Raji (cell line): ENCODE data around the gene SEC16B.

ENCODE experiments used
- POLR2A ChIP-seq: IDR thresholded peaks from 2 replicates; pipeline ENCODE4 v1.6.1; 2011; ENCODE audit warnings: low read depth, low read length, control low read depth; ENCODE audit not compliant: insufficient read depth

The SEC16B gene

DNA sequence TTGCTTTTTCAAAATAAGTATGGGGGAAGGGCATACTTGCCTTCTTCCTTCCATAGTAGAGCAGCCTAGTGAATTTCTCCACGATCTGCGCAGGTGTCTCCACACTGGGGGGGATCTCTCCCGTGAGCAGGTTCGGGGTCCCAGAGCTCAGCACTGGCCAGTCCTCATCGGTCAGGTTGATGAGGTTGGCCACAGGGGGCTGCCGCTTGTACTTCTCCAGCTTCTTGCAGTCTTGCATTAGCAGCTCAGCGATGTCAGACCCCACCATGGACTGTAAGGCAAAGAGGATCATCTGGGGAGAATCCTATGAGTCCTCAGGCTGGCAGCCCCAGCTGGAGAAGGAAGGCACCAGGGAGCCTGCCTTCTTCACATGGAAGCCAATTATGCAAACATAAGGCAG is 11.8 kb downstream of the SEC16B start:
- no peak for TF ChIP-seq POLR2A

DNA sequence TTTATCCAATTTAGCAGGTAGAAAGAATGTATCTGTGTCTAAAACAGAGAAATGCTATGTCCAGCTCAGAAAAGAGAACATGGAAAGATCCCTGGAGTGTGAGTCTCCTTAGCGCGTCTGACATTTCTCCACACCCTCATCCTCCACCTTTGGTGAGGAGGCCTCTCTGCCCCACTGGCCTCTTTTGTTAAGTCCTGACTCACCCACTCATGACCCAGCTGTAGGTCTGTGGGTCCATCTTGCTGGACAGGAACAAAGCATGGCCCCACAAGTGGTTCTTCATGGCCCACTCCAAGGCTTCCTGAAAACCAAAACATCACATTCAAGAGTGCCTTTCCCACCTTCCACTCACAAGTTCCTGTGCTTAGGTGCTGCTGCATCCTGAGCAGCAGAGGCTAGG is 15.8 kb downstream of the SEC16B start:
- TF ChIP-seq POLR2A, result no peak

DNA sequence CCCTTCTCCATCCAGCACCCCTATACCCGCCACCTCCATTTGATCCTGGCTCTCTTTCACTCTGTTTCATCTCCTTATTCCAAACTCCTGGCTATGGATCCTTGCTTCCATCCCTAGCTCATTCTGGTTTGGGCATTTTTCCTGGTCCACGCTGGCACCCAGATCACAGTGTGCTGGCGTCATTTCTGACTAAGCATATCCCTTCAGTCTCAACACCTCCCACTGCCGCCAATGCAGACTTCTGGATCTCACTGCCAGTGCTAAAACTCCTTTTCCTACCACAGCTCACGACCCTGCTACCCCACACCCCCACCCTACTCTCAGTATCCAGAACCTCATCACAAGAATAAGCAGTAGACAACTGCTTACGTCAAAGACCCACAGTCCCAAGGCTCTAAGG is 16.3 kb downstream of the SEC16B start:
- no peak for TF ChIP-seq POLR2A

DNA sequence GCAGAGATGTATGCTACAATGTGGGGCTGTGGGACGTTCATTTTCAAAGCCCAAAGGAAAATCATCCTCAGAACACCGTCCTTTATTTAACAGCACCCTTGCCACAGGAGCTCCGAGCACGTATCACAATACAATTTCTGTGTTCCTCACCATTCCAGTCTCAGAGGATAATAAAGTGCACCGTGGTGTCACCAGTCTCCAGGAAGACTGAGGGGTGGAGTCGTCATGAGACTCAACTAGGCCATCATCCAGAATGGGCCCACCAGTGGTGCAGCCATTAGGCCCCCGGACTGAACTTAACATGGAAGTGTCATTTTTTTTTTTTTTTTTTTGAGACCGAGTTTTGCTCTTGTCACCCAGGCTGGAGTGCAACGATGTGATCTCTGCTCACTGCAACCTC is 17.2 kb downstream of the SEC16B start:
- no peak for TF ChIP-seq POLR2A

DNA sequence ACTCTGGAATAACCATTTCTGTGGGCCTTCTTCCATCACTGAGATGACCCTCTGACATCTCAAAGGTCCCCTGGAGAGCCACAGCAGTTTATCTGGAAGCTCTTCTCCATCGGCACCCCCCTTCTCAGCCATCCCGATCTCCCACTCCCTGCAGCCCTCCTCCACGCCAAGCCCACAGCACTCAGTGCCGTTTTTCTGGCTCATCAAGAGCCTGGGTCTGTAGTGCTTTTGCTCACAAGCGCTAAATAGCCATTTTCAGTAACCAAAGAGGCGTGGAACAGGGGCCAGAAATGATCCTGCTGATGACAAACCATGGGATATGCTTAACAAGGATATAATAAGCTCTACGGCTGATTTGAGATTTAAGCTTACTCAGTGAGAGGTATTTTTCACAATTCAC is 17.6 kb downstream of the SEC16B start:
- TF ChIP-seq POLR2A, result no peak

DNA sequence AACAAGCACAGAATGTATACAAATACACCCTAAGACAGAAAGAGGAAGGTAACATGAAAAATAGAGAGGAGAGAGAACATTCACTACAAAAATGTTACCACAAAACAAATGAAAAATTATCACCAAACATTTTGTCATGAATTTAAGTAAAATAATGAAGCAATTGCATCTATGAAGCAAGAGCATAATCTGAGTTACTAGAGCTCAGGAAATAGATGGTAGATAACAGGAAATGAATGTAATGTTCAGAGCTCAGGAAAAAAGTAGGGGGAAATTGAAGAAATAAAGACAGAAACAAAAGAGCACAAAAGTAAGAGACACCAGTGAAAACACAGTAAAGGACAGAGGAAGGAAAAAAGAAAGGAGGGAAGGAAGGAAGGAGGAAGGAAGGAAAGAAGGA is 19.4 kb downstream of the SEC16B start:
- TF ChIP-seq POLR2A, result no peak

DNA sequence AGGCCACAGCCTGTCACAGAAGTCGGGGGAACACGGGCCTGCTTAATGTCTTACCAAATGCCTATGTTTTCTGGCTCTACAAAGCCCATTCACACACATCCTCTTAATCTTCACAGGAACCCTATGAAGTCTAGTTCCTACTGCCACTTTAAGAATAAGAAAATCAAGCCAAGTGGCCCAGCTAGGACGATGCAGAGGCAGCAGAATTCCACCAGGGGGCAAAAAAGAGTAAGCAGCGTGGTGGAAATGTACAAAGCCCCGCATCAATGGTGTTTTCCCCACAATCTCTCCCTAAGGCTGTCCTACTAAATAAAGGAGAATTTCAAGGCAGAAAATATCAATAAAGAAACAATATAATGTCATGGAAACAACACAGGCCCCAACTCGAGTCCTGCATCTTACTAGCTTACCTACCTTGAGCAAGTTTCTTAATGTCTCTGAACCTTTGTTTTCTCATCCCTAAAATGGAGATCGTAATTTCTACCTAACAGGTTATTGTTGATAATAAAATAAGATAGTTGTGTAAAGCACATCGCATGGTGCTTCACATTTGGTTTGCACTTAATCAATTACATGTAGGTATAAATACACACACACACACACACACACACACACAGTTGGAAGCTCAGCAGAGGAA is 21.4 kb downstream of the SEC16B start:
- no peak for TF ChIP-seq POLR2A

DNA sequence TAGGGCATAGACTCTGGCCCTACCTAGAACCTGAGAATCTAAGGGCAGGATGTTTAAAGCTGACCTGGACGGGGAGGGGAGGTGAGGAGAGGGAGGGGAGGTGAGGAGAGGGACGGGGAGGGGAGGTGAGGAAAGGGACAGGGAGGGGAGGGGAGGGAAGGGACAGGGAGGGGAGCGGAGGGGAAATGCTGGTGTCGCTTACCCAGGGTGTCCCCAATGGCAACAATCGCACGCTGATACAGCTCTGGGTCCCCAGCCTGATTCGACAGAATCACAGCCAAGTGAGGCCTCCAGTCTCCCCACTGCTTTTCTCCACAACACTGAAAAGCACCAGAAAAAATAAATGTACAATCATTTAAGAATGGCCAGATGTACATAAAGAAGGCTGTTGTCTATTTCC is 22.2 kb downstream of the SEC16B start:
- TF ChIP-seq POLR2A, result no peak

DNA sequence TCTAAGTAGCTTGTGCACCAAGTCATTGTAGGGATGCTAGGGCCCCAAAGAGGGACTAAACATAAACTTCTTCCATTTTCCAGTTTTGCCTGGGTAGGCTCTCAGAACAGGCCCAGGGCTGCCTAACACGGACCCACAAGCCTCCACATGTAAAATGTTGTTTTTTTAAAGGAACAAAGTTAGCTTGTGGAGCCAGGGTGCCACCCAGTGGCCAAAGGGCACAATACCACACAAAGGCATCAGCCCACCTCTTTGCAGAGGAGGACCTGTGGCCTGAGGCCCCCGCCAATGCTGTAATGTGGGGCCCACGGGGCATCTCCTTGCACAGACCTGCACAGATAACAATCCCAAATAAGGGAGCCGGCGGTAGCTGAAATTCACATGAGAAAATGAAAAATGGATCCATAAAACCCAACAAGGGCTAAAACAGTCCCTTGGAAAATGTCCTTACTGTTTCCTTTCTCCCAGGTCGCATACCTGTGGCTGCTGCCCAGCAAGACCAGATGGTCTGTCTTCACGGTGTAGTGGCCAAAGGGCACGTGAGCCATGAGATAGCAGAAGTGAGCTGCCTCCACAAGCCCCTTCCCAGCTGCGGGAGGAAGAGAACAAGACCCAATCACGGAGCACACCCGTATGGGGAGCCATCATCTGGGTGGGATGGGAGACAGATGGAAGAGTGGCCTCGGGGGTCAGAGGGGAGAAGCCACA is 23.8 kb downstream of the SEC16B start:
- no peak for TF ChIP-seq POLR2A

DNA sequence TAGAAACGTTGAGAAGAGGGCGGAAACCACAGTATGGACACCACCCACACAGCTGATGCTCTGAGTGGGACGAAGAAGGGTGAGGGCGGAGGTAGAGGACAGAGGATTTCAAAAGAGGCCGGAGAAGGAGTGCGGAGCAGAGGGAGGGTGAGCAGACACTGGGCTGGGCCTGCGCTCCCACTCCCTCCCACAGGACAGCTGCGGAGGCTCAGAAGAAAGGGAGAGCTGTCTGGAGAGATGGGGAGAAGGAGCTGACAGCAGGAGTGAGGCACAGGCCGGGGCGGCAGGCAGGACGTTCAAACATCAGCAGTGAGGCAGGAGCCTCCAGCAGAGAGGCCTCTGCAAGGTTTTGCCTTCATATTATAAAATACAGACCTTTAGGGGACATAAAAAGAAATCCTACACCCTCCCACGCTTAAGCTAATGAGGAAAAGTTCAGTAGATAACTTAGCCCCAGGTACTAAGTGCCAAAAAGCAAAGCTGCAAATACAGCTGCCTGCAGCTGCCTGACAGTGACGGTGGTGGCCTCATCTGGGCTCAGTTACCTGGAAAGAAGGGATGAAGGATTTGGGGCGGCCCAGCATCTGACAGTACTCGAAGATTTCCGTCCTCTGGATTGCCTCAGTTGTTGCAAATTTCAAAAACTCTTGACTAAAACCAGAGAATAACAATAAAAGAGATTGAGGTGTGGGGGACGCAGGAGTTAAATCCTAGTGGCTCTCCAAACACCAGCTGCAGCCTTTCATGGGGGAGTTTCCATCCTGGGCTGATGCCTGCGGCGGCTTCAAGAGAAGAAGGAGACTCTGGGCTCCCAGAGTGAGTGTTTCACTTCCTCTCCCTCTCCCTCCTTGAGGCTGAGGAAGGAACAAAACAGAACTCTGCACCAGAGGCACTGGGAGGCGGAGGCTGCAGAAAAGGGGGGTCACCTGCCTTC is 25.6 kb downstream of the SEC16B start:
- no peak for TF ChIP-seq POLR2A

DNA sequence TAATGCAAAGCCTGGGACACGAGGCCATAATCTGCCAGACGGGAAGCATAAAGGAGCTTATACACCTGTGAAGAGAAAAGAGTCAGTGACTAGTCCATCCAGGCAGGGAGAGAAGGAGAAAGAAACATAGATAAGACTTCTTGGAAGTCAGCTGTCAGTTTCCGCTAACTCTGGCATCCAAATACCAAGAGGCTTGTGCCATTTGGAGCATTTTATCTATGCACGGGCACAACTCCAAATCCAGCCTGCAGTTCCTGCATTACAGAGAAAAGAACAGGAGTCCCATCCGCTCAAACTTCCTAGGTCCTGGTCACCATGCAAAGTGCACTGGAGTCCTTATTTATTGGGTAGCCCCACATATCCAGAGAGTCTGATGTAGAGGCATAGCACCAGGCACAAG is 27.9 kb downstream of the SEC16B start:
- TF ChIP-seq POLR2A, result no peak

DNA sequence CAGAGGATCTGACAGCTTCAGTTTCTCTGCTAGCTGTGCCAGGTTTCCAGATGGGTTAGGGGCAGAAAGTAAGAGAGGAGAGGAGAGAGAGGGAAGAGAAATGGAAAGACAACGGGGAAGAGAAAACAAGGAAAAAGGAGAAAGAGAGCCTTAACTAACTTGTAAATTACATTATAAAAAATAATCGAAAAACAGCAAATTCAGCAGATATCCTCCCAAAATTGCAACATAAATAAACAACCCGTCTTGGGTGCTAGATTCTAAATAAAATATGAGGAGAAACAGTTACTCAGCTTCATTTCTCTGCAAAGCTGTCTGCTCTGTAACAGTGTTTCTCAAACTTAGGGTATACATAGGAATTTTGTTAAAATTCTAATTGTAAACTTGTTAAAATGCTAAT is 29.2 kb downstream of the SEC16B start:
- TF ChIP-seq POLR2A, result no peak

DNA sequence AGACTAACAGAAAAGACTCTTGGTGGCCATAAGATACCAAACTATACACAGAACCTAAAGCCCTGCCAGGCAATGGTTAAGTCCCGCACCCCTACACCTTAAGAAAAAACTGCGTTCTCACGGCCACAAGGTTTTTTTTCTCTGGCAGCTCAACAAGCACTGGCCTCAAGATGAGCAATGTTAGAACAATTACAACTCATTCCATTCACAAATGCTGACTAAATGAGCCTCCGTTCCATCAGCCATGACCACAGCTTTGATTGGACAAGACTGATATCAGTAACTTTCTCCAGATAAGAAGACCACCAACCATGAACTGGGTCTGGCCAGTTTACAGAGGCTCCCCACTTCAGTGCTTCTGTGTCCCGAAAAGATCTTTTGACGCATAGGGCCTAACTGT is 31.9 kb downstream of the SEC16B start:
- no peak for TF ChIP-seq POLR2A

DNA sequence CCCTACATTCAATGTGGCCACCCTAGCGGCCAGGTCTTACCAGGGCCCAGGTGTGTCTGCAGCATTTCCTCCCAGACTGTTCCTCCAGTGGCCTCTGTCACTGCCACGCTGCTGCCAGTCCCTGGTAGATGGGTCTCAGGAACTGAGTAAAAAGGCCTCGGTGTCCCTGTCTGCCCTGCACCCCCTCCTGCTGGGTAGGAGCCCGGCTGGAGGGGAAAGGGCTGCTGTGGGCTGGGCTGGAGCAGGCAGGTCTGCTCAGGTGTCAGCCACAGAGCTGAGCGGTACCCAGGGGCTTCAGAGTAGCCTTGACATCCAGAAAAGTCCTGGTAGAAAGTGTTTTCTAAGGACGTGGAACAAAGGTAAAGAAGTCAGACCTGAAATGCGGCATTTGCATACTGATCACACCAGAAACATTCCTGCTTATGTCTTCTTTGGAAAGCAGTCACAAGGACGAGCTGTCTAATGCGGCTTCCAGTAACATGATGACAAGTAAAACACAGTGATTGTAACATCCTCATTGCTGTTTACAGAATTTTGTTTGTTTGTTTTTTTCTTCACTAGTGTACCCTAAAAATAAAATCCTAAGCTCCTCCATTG is 32.6 kb downstream of the SEC16B start:
- no peak for TF ChIP-seq POLR2A

DNA sequence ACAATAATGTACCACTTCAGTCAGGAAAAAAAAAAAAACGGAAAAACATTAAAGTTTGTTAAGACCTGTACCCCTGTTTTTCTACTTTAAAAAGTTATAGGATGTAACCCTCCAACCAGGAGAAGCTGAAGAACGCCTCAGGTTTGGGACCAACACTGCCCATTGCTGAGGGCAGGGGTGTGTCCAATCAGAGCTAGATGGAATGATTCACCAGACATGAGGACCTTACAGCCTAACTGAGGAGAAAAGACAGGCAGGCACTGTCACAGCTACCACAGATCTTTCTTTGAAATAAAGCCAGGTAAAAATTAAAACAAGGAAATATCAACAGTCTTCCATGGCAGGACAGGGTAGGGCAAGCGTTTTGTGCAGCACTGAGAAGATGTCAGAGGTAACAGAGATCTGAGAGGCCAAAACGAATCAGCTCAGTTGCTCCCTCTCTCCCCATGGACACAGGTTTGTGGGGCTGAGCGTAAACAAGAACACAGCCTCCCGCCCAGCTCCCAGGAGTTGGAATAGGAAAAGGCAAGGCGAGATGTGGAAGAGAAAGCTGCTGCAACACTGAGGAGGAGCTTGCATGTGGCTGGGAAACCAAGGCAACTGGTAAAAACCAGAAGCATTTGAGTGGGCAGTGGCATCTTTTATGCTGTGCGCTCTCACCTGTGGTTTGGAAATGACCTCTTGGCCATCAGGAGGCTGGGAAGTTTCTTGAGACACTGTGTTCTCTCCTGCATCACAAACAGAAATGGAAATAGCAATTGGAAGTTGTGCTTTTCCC is 34.0 kb downstream of the SEC16B start:
- no peak for TF ChIP-seq POLR2A
